ENCODE data around the gene CDH4.

CDH4 gene

DNA sequence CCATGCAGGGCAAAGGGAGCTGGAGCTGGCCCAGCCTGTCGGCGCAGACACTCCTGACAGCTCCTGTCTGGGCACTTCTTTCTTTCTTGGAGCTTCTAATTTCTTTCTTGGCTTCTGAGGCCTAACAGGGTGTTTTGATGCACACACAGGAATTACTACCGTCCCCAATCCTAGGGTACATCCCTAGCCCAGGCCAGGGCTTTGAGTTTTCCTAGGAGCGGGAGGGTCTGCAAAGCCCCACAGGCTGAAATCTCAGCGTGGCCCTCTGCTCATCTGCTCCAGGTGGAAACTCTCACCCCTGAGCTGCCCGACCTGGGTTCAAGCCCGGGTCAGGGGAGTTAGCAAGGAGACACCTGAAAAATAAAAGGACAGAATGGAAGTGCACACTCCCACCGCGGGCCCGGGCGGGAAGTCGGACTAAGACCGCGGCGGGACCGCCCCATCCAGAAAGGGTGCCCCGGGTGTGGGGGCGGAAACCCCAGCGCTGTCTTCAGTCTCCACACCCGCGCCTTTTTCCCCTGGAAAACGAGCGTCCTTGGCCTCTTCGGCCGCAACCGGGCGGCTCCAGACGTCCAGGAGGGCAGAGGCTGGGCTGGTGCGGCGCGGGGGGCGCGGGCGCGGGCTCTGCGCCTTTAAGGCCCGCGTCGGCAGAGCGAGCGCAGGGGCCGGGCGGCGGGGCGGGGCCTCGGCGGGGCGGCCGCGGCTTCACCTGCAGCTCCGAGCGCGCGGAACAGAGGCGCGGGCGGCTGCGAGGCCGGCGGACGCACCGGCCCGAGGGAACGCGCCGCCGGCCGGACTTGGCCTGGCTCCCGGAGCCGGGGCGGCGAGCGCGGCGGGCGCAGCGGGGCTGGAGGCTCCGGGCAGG is at the start of gene CDH4:
Gene CDH4, plus strand, starts transcription at position 733 of the 865 bp plus-strand sequence.
- DNase-seq = no peak

DNA sequence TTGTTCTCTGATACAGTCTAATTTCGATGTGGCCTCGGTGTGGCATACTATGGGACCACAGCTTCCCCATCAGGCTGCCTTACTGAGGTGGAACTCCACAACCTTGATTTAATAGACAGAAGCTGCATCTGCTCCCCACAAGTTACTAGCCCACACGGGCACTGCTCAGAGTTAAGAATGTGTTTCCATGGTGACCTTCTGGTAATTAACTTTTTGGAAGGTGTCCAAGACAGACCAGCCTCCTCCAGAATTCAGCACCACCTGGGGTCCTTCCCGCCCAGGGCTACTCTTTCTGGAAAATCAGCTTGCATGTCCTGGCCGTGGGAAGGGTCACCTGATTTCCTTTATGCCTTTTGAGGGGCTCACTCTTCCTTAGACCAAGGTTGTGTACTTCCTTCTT is 48.7 kb upstream of the CDH4 start:
- DNase-seq = no peak

DNA sequence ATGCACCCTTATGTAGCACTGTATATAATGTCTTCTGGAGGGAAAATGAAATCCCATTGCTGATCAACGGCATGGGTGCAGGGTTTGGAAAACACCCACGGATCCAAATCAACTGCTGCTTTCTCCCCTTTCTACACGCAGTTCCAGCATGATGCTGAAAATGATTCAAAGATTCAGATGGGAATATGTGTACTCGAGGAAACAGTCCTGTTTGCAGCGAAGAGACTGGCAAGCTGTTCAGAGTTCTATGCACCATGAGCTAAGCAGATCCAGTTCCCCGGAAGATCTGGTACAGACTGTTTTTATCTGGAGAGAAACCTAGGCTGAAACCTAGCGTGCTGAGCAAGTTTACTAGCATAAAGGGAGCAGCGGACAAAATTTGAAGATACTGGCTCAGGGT is 47.9 kb upstream of the CDH4 start:
- DNase-seq = no peak

DNA sequence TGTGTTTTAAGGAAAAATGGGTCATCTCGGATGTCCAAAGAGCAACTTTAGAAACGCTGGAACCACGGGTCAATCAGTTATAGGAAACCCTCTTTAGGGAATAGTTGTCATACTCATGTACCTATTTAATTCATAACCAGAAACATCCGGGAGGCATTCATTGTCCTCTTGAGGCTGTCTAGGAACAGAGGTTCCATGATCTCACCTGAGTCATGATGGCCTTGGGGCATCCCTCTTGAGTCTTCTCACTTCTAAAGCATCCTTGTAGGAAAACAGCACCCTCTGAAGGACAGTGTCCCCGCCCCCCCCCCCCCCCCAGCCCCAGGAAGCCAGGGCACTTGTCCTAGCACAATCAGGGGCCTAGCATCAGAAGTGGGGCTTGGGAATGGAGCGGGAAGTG is 46.3 kb upstream of the CDH4 start:
- no peak for DNase-seq

DNA sequence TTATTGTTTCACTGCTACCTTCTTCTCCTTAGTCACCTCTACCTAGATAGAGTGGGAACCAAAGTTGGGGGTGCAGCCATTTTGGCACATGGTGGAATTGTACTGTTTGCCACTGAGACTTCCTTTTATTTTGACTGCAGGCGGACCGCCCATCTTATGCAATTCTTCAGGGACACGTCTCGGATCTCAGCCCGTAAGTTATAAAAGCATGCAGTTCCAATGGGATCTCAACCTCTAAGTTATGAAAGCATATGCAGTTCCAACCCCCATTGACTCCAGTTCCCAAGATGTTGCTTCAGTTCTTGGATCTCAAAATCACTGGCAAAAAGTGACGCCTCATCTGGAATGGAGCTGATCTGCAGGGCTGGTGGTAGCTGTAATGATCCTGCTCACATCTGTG is 41.2 kb upstream of the CDH4 start:
- no peak for DNase-seq

DNA sequence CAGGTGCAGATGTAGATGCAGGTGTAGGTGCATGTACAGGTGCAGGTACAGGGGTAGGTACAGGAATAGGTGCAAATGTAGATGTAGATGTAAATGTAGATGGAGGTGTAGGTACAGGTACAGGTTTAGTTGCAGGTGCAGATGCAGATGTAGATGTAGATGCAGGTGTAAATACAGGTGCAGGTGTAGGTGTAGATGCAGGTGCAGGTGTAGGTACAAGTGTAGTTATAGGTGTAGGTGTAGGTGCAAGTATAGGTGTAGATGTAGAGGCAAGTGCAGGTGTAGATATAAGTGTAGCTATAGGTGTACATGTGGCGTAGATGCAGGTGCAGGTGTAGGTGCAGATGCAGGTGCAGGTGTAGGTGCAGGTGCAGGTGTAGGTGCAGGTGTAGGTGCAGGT is 34.2 kb upstream of the CDH4 start:
- DNase-seq = no peak

DNA sequence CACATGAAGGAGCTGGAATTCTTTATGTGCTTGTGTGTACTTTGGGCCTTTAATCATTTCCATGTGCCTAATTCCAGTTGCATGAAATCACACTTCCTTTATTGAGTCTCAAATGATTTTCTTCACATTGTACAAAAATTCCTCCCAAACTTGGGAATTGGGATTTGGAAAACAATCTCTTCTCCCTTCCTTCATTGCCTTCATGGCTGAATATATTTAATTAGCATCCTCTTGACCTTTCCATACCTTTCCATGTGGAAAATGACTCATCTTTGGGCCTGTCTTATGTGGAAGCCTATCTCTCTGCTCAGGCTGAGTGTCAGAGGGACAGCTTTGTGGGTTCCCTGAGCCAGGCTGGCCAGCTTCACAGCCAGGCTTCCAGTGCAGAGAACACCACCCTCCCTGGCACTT is 33.0 kb upstream of the CDH4 start:
- DNase-seq = no peak

DNA sequence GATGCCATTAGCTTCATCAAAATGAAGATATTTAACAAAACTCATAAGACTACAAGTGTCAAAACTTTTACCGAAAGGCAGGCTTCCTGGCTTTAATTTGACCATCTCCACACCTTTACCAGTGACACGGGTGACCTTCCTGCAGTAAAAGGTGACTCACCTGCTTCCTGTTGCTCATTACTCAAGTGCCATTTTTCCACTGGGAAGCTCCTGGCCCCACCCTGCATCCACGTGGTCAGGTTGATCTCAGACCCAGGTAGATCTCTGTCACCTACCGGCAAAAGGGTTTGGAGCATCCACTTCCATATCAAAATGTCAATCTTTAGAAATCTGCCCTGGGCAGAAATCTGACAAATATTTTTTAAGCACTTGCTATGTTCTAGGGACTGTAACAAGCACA is 31.9 kb upstream of the CDH4 start:
- DNase-seq = no peak

DNA sequence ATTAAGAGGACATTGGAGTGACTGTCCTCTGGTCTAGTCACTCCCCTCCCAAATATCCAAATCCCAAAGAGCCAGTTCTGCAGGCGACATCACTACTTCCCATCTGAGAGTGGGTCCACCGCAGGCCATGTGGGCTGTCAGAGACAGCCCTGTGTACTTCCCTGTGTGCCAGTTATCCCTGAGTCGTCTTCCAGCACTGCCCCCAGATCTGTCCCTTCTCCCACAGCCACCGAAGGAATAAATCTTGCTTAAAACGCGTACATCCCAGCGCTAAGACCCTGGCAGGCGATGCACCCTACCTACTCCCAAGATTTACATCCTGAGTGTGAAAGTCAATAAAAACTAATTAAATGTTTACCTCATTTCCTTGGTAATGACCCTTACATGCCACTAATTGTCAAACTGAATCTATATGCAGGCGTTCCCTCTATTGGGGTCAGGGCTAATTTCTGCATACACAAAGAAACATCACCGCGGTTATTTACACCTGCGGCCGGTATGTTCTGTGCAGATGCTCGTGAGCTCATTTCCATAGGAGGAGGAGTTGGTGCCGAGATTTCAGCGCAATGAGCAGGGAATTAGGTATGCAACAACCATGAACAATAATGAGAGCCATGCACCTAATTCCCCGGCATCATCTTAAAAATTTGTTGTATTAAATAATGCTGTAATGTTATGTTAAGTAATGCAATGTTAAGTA is 31.3 kb upstream of the CDH4 start:
- no peak for DNase-seq

DNA sequence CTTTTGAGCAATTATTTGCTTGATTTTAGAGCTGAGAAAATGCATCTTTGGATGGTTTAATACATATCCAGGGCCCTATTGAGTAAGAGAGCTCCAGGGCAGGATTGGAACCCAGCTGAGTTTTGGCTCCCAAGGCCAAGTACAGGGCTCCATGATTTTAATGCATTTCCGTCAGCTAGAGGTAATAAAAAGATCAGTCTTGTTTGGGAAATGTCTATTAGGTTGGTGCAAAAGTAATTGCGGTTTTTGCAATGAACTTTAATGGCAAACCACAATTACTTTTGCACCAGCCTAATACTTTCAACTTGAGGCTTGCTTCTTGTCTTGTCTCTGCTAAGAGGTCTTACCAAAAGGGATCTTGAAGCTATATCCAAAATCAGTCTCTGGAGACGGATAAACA is 29.4 kb upstream of the CDH4 start:
- DNase-seq = no peak

DNA sequence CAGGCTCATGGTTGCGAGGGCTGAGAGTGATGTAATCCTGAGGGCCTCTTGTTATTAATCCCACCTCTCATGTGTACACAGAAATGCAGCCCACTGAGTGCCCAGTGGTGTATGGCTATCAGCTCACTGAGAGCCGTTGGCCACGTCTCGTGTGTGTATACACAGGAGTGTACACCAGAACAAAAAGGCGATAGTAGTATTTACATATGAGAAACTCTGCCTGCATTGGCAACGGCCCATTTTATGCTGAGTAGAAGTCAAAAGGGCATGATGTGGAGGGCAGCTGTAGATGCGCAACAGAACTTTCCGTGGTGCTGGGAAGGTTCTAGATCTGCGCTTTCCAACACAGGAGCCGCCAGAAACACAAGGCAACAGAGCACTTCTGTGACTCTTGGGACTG is 28.9 kb upstream of the CDH4 start:
- DNase-seq = no peak

DNA sequence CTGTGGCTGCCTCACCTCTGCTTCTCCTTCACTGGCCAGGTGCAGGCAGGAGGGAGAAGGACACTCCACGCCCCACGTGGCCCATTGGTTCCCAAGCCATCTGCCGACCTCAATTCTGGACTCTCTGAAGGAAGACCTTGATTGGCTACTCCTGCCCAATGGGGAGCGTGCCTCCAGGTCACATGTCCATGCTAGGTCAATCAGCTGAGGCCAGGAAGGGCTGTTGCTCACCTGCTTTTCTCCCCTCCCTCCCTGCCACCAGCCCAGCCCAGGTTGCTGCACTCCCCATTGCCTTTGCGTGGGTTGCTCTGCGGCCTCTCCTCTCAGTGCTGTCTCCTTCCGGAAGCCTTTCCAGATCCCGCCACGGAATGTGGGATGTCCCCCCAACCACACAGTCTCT is 21.9 kb upstream of the CDH4 start:
- DNase-seq = no peak

DNA sequence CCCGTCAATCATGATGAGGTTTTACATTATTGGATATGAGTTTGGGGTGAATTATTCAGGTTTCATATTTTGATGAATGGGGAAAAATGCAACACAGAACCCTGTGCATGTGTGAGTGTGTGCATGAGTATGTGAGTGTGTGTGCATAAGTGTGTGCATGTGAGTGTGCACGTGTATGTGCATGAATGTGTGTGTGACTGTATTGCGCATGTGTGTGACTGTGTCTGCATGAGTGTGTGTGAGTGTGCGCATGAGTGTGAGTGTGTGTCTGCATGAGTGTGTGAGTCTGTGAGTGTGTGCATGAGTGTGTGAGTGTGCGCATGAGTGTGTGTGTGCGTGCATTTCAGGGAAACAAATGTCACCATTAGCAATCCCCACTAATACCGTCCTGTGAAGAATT is 18.5 kb upstream of the CDH4 start:
- DNase-seq = no peak

DNA sequence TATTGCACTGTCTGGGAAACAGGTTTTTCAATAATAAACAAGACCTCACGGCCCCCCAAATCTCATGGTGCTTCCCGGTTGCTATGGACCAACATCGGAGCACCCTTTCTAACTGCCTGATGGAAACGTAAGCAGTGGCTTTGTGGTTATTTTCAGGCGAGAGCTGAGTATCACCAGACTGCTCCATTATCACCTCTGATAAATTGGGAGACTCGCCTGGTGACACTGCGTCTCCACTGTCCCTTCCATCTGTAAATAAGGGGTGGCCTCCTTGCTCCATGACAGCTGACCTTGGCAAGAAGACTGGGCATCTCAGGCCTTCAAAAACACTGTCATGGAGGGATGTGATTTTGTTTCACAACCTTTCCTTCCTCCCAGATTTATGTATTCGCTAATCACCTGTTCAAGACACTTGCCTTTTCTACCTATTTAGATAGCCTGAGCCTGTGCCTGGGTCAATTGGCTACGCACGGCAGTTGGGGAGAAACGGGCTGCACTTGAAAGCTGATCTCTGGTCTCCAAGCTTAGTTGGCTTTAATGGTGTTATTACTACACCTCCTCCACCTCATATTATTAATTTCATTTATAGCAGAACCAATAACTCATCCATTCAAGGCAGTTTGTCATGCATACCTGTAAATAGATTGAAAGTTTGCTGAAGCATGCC is 17.7 kb upstream of the CDH4 start:
- no peak for DNase-seq

DNA sequence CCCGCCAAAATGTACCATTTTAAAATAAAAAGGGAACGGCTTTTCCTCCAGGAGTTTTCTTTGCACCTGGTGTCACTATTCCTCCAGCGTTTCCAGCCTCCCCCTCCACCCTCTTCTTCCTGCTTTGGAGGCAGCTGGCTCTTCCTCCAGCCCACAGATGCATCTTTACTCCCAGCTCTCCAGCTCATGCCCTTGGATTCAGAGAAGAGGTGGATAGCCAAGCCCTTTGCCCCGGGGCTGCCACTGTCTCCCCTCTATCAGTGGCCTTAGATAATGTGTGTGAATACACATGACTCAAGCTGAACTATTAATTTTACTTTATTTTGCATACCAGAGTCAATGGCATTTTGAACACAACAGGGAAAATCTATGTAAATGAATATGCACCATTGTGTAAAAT is 15.3 kb upstream of the CDH4 start:
- DNase-seq = no peak

DNA sequence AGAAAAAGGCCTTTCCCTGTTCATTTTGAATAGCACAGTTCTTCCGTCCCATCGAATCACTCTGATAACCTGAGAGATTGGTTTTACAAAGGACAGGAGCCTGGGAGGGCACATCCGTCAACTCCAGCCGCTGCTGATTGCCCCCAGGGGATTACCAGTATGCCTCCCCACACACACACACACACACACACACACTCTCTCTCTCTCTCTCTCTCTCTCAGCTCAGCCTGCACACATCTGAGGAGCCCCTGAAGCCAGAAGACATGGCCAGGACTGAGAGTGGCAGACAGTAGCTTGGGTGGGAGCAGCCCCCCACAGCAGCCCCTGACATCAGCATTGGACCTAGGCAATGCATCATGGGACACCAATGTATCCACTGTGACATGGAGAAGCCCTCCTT is 13.2 kb upstream of the CDH4 start:
- DNase-seq = no peak

DNA sequence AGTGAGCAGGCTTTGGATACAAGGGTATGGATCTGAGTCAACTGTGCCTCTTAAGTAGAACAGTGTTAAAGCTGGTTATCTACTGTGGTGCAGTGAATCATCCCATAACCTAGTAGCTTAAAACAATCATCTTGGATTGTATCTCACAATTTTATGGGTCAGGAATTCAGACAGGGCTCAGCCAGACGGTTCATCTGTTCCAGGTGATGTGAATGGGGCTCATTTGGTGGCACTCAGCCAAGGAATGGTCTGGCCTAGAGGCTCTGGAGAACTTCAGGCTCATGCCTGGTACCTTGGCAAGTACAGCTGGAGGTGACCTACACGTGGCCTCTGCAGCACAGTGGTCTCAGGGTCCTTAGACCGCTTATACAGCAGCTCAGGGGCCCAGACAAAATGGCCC is 11.2 kb upstream of the CDH4 start:
- DNase-seq = no peak

DNA sequence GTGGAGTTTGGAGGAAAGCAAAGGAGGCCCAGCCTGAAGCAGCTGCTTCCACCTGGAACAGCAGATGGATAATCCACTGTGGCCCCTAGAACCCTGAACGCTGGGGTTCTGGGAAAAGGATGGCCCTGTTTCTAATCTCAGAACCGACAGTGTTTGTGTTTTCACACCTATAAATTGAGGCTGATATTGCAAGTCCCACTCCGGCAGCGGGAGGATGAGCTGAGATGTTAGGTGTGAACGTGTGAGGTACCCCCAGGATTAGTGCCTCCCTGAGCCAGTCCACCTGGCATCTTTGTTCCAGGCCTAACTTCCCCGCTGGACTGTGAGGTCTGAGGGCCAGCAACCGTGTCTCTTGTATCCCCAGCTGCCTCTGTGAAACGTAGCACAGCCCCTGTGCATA is 7.8 kb upstream of the CDH4 start:
- no peak for DNase-seq

DNA sequence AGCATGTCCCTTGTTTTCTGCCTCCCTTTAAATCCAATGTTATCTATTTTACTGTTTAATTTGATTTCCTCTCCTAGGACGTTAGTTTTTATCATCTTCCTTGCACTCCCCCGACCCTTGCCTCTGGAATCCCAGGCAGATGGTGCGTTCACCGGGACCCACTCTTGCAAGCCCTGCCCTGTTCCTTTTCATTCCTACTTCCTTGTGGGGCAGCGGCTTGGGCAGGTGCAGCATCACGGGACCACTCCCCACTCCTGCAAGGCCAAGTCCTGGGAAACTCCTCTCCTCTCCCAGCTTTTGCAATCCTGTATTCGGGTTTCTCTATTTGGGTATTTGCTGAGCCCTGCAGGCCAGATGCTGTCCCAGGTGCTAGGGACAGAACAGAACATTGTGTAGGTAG is 5.8 kb upstream of the CDH4 start:
- no peak for DNase-seq

DNA sequence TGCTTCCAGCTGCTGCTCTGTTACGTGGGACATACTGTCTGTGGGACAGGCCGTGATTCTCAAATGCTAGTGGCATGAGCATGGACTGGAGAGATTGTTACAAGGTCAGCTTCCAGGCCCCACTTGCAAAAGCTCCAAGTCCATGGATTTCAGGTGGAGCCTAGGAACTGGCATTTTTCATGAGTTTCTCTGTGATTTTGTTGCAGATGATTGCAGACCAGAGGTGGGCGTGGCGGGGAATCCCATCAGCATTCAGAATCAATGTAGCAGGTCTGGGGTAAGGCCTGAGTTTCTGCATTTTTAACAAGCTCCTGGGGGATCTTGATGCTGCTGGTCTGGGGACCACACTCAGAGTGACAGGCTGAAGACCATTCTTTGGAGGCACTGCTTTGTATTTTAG is 2.4 kb upstream of the CDH4 start:
- no peak for DNase-seq

DNA sequence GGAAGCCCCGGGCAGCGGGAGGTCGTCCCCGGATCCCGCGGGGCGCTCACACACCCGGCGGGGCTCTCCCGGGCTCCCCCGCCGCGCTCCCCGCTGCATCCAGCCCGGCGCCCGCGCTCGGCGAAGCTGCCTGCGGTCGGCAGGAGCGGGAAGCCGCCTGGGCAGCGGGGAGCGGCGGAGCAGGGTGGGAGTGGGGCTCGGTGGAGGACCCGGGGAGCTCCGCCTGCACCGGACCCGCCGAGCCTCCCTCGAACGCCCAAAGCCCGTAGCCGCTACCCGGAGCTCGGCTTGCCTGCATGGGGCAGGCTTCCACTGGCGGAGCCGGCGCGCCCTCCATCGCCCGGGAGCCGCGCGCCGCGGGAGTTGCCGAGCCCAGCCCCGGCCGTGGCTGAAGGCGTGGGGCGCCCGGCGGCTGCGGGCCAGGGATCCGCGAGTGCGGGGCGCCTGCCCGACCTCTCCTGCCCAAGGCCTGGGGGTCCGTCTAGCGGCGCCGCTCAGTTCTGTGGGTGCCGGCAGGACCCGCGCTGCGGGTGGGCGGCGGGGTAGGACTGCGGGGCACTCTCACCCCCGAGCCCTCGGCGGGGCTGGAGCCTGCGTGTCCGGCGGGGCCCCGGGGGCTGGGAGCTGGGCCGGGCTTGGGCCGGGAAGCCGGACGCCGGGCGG is 671 bp downstream of the CDH4 start:
- no peak for DNase-seq

DNA sequence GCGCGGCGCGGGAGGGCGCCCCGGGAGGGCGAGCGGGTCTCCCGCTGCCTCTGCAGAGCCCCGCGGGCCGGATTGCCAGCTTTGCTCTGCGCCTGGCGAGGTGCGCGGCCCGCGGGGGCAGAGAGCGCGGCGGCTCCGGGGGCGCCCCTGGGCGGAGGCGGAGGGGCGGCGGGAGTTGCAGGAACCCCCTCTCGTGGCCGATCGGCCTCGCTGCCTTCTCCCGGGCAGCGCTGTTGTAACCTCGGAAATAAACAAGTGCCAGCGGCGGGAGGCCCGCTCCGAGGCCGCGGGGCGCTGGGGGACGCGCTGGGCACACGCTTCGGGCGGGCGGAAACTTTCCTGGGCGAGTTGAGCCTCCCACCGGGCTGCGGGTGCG is 1.2 kb downstream of the CDH4 start:
- DNase-seq = no peak

DNA sequence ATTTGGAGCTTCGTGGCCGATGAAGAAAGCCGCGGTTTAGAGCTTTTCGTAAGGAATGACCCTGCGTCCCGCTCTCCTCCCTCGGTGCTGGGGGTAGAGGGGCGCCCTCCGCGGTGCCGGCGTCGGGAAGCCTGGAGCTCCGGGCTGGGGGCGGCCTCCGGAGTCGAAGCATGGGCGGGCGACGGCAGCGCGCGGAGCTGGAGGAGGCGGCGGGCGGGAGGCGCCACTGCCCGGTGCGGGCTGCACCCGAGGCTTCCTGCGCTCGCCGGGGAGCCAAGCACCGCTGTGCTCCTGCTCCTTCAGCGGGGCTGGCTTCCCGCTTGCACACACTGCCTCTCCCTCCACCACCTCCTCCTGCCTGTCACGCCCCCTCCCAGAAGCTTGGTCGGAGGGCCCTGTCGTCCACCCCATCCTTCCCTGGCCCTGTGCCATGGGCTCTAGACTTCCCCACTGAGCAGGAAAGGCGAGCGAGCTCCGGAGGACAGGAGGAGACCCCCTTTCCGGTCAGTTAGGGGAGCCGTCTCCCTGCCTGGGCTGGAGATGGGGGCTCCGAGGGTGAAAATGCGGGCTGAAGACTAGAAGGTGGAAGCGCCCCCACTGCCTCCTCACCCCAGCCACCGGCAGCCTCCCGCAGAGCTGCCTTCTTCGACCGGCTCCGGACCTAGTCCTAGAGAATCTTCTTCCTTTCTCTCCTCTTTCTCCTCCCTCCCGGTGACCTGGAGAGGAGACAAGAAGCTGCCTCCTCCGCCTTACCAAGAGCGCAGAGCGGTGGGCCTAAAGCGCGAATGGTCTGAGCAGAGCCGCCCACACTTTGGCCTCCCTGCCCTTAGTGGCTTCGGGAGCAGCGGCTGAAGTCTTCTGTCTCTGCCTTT is 1.8 kb downstream of the CDH4 start:
- DNase-seq = no peak
